Peyer's patch (tissue), 4 donors: Measurements from ENCODE around the gene TANGO2.

Experiments
- CTCF ChIP-seq, 6 experiments: fragments of 450-650 bp in 4 of 6; fragments of 200-600 bp in 2 of 6; sonication (generic) in 1 of 6; IDR thresholded peaks; one replicate each; pipeline ENCODE4 v1.5.1; 2017 to 2019; ENCODE audit warnings: antibody characterized with exemption in 6 of 6, mild to moderate bottlenecking in 3 of 6, moderate library complexity in 1 of 6
- POLR2A ChIP-seq, 2 donors: fragments of 450-650 bp; IDR thresholded peaks; one replicate each; pipeline ENCODE4 v1.5.1; 2017; ENCODE audit warnings: antibody characterized with exemption in 2 of 2, mild to moderate bottlenecking in 2 of 2, moderate library complexity in 2 of 2

DNA sequence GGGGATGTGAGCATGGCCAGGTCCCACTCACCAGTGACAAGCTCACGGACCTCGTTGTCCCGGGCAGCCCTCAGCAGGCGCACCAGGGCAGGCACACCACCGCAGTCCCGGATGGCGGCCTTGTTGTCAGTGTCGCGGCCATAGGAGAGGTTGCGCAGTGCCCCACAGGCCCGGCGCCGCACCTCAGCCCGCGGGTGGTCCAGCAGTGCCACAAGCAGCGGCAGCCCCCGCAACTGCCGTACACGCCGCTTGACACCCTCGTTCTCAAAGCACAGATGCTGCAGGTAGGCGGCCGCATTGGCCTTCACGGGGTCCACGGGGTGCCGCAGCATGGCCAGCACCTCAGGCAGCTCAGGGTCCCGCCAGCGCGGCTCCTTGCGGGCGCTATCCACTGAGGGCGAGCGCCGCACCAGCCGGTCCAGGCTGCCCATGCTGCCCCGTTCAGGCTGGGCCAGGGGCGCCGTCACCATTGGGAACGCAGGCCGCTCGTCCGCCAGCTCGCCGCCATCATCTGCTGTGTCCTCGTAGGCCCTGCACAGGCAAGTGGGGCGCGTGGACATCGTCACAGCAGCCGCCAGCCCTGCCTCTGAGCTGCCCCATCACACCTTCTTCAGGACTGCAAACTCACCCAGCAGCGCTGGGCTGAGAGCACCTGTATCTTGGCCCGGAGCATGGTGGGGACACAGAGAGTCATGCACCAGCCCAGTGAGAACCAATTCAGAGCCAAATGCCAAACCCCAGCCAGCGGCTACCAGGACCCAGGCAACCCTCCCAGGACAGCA is 41.0 kb upstream of the TANGO2 start:
- TF ChIP-seq POLR2A (IDR thresholded peaks at IDR 0.05) (no peak), CTCF (IDR thresholded peaks at IDR 0.05) (no peak)
